GM06990 (cell line): ENCODE results near the gene MACROH2A1.

Experiments
- DNase-seq: peaks from one replicate; pipeline ENCODE4 v3.0.0-alpha.2; 2011; ENCODE audit not compliant: insufficient read length; ENCODE audit errors: extremely low read depth
- H3K27me3 ChIP-seq: replicated peaks from 2 replicates; pipeline ENCODE4 v1.6.0; 2011; ENCODE audit warnings: low read length; ENCODE audit not compliant: control insufficient read depth, insufficient read depth
- H3K36me3 ChIP-seq: 2 replicates; pipeline ENCODE4 v1.5.1; 2011; ENCODE audit warnings: low read length; ENCODE audit not compliant: control insufficient read depth, insufficient read depth
- H3K4me3 ChIP-seq: replicated peaks from 2 replicates; pipeline ENCODE4 v1.5.1; 2011; ENCODE audit warnings: low read depth, mild to moderate bottlenecking, control low read depth, low read length
- TF ChIP-seq, protein P1 (sequence below): IDR thresholded peaks from 2 replicates; pipeline ENCODE4 v1.5.1; 2011; ENCODE audit warnings: low read length, control low read depth, mild to moderate bottlenecking, inconsistent platforms; ENCODE audit not compliant: insufficient read depth, poor library complexity, severe bottlenecking

Gene MACROH2A1

DNA sequence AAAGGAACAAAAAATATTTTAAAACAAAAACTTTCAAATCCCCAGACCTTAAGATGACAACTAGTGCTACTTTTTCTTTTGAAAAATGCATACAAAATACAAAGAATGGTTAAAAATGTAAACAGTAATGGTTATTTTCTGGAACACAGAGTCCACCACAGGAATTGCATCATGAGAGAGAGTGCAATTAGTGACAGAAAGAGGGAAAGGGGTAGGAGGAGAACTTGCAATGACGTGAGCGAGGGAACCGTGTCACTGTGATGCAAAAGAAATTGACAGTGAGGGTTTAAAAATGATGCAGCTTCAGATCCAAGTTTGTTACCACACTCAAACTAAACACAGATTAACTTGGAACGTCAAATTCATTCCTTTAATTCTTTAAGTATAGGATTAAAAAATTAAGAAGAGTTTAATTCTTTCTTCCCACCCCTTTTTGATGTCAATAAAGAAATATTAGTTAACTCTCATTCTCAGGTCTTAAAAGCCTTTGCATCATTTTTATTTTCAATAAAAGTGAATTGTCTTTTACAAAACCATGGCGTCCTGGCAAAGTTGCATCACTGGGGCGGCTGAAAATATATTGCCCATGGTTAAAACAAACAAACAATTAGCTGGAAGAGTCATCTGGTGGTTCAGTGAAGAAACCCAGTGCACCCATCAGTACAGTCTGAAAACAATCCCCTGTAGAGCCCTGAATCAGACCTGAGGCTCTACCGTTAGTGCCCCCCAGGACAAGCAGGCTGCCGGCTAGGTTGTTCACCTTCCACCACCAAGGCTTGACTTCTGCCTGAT lies 39.5 kb downstream of the MACROH2A1 start:
- no peaks in the 10 kb centered on the region for H3K27me3 ChIP-seq
- TF ChIP-seq, protein P1, sequence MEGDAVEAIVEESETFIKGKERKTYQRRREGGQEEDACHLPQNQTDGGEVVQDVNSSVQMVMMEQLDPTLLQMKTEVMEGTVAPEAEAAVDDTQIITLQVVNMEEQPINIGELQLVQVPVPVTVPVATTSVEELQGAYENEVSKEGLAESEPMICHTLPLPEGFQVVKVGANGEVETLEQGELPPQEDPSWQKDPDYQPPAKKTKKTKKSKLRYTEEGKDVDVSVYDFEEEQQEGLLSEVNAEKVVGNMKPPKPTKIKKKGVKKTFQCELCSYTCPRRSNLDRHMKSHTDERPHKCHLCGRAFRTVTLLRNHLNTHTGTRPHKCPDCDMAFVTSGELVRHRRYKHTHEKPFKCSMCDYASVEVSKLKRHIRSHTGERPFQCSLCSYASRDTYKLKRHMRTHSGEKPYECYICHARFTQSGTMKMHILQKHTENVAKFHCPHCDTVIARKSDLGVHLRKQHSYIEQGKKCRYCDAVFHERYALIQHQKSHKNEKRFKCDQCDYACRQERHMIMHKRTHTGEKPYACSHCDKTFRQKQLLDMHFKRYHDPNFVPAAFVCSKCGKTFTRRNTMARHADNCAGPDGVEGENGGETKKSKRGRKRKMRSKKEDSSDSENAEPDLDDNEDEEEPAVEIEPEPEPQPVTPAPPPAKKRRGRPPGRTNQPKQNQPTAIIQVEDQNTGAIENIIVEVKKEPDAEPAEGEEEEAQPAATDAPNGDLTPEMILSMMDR = no peak

DNA sequence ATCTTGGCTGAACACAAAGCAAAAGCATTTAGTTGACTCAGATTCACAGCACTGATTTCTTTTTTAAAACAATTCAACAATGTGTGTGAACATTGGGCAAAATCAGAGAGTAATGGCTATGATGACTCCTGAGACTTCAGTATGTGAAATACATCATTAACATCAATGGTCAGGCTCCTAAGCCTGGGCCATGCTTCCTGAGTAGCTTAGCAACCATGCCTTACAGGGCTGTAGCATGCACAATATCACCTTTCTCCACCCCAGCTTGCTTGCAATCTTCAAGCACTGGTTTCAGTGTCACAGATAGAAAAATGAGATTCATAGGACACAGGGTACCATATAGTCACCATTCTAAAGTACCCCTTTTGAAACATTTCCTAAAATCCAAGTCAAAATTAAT lies 41.3 kb downstream of the MACROH2A1 start:
- peaks cover 7% of the 10 kb centered on the region for H3K36me3 ChIP-seq
- H3K27me3 ChIP-seq = no peaks in the 10 kb centered on the region
- H3K4me3 ChIP-seq = no peak overlapping the region
- TF ChIP-seq, protein P1 = no peak
- no peak for DNase-seq

More for the DNA sequence above, 39.5 kb downstream of the MACROH2A1 start:
- DNase-seq = no peak
- H3K36me3 ChIP-seq = peaks cover 7% of the 10 kb centered on the region
- no peak overlapping the region for H3K4me3 ChIP-seq

DNA sequence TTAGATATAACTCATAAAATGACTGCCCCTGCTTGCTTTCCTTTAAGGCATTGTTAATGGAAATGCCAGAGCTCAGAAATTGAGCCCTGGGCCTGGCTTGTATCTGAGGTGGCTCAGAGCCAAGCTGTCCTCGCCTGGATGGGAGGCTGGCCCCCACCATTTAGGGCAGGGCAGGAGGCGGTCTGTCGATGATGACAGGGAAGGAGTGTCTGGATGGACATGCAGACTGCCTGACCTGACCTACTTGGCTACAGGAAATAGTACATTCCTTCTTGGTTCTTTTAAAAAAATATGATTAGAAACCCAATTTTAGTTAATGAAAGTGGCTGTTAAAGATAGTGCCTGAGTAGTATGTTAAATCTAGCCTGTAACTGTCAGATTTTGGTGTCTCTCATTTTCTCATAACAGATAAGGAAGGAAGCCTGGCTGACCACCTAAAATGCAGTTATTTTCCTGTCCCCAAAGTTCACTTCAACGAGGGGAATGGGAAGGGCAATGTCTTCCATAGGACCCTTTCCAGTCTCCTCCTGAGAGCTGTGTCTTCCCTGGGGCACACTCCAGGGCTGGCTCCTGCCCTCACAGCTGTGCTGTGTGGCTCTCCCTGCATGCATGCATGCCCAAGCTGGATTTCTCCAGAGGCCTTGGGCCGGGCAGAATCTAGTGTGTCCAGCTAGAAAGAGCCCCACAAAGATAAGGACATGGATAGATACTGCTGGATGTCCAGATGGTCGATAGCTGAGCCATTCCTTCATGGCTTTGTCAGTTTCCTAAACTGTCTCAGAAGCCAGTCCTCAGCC lies 42.3 kb downstream of the MACROH2A1 start:
- H3K27me3 ChIP-seq = no peaks in the 10 kb centered on the region
- peaks cover 10% of the 10 kb centered on the region for H3K36me3 ChIP-seq
- no peak overlapping the region for H3K4me3 ChIP-seq
- no peak for DNase-seq
- TF ChIP-seq, protein P1 = no peak

DNA sequence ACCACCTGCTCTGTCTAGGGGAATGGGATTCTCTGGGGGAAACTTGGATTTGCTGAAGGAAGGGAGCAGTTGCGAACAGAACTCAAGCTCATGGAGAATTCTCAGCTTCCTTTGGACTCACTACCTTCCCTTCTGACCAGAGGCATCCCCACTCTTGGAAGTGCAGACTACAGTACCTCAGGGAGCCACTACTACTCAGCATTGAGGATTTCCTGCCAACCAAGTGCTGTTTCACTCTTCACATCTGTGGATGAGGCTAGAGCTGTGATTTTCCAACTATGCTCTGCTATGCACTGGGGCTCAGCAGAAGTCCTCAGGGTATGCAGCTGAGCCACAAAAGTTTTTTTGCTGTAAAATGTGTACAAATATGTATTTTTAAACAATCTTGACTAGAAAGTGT lies 43.9 kb downstream of the MACROH2A1 start:
- no peak overlapping the region for H3K4me3 ChIP-seq
- peaks cover 9% of the 10 kb centered on the region for H3K36me3 ChIP-seq
- no peak for DNase-seq
- H3K27me3 ChIP-seq = no peaks in the 10 kb centered on the region
- TF ChIP-seq, protein P1 = no peak

DNA sequence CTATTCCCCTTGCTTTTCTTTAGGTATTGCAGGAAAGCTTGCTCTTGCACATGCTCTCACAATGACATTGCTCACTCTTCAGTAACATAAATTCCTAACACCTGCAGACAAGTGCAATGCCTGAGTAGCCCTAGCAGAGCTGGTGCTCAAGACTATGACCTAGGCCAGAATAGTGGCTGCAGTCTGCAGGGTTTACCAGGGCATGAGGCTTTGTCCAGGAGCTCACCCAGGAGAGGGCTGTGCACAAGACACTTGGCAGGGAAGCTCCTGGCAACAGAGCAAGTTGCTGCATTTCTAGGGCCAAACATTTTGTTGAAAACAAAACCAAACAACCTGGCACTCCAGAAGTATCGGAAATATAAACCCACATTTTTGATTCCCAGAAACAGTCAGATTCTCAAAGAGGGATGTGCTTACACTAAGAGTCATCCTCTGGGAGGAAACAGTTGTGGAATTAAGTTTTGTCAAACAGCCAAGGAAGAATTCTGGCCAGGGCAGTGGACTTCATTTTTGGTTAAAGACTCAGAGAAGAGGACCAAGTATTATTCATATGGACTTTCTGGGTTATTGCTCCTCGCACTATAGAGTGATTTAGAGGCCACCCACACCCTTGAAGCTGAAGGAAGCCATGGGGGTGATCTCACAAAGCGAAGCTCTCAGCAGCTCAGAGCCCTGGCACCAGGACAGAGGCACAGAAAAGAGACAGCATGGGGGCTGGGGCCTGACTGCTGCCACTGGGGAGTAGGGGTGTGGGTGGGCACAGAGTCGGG lies 44.9 kb downstream of the MACROH2A1 start:
- H3K36me3 ChIP-seq = peaks cover 8% of the 10 kb centered on the region
- H3K27me3 ChIP-seq = no peaks in the 10 kb centered on the region
- TF ChIP-seq, protein P1 = no peak
- no peak for DNase-seq
- no peak overlapping the region for H3K4me3 ChIP-seq
